ENCODE measurements around the gene COL27A1. TPM values are rescaled to one million over a fixed set of nuclear protein-coding genes. Genes with fewer than 3 reads are reported as not detected.
A peak's percentile ranks its signal among the peaks of the same experiment; 100 is the strongest.

The COL27A1 gene
- polyA plus RNA-seq, 1 donor, result 45.2 TPM

GRCh38 chr9:114205171-114206015, 50.1 kb downstream of the COL27A1 start:
- DNase-seq, result no peak

- no peak for DNase-seq
Measured at GRCh38 chr9:114206221-114206789, 51.0 kb downstream of the COL27A1 start.

- no peak for DNase-seq
Measured at GRCh38 chr9:114207034-114207810, 51.9 kb downstream of the COL27A1 start.

- DNase-seq, result no peak
Measured at GRCh38 chr9:114207845-114208244, 52.5 kb downstream of the COL27A1 start.

GRCh38 chr9:114209151-114209550, 53.8 kb downstream of the COL27A1 start:
- DNase-seq, result no peak

- DNase-seq, result no peak
Measured at GRCh38 chr9:114210136-114210535, 54.8 kb downstream of the COL27A1 start.

GRCh38 chr9:114210691-114211276, 55.4 kb downstream of the COL27A1 start:
- no peak for DNase-seq

GRCh38 chr9:114212826-114213225, 57.5 kb downstream of the COL27A1 start:
- no peak for DNase-seq

GRCh38 chr9:114213566-114213965, 58.2 kb downstream of the COL27A1 start:
- no peak for DNase-seq

- no peak for DNase-seq
Measured at GRCh38 chr9:114214181-114214580, 58.8 kb downstream of the COL27A1 start.

GRCh38 chr9:114214686-114215414, 59.5 kb downstream of the COL27A1 start:
- DNase-seq, result no peak

GRCh38 chr9:114216081-114216480, 60.7 kb downstream of the COL27A1 start:
- peak; percentile 74 for DNase-seq

- DNase-seq, result no peak
Measured at GRCh38 chr9:114216976-114217375, 61.6 kb downstream of the COL27A1 start.

GRCh38 chr9:114218264-114219120, 63.2 kb downstream of the COL27A1 start:
- DNase-seq, result no peak

GRCh38 chr9:114220061-114220541, 64.8 kb downstream of the COL27A1 start:
- no peak for DNase-seq

- no peak for DNase-seq
Measured at GRCh38 chr9:114221706-114222465, 66.5 kb downstream of the COL27A1 start.

GRCh38 chr9:114223564-114224246, 68.4 kb downstream of the COL27A1 start:
- DNase-seq, result no peak

- no peak for DNase-seq
Measured at GRCh38 chr9:114224247-114224610, 68.9 kb downstream of the COL27A1 start.

GRCh38 chr9:114225561-114226212, 70.3 kb downstream of the COL27A1 start:
- no peak for DNase-seq
